Activated CD4-positive, alpha-beta T cell treated with anti-CD3 and anti-CD28 coated beads, Interleukin-10, Interleukin-2, amounts not matched to agents 100 ng/mL and 50 ng/mL, durations not matched to agents 16 hours and 8 hours (primary cell): Measurements from ENCODE around the gene CNTN5.
"Not testable (repeated sequence)": the region's sequence is repeated elsewhere in the genome, so short reads cannot be mapped to it uniquely, and the experiment has no call there.

Source experiments
- DNase-seq: peaks from one replicate; pipeline ENCODE4 v3.0.0-alpha.2; 2020

Gene CNTN5

DNA sequence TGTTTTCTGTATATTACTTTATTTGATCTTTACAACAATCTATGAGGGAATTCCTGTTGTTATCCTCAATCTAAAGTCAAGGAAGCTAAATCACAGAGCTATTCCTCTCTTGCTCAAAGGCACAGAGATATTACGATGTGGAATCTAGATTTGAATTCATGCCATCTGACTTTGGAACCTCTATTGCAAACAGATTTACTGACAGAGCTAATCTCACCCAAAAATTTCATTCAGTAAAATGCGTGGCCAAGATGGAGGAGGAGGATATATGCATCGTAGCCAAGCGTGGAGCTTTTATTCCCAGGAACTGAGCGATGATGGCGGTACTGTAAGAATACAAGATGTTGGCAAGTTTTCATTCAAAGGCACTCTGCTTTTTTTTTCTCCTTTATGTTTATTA lies 791.8 kb downstream of the CNTN5 start:
- DNase-seq, result no peak

DNA sequence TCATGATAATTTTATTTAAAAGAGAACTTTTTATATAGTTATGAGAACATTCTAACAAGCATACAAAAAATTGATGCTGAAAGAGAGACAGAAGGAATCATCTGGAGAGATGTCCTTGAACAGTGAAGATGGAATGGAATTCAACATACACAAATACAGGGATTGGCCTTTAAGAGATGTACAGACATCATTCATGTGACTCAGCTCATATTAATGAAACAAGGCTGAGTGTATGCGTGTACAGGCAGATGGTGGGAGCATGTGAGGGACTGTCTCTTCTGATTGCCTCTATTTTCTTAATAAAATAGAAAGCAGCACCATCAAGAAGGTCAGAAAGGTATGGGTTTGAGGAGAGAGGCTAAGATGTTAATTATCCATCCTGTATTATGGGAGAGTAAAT lies 793.3 kb downstream of the CNTN5 start:
- DNase-seq, result no peak

GRCh38 chr11:99814738-99815137 lies 794.0 kb downstream of the CNTN5 start:
- no peak for DNase-seq

DNA sequence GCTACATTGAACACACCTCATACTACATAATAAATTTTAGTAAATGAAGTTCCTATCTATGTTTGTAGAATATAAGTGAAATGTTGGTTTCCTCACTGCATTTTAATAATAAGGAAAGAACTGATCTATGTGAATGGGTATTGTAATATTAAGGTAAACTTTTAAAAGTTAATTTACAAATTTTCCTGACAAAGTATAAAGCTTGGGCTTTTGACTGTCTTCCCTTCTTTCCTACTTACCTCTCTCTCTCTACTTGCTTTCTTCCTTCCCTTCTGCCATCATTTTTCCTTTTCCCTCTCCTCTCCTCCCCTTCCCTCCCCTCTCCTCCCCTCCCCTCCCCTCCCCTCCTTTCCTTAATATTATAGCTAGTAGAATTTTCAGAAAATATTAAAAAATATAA lies 798.2 kb downstream of the CNTN5 start:
- DNase-seq, result no peak

- no peak for DNase-seq
Measured at GRCh38 chr11:99822846-99823565, 802.3 kb downstream of the CNTN5 start.

DNA sequence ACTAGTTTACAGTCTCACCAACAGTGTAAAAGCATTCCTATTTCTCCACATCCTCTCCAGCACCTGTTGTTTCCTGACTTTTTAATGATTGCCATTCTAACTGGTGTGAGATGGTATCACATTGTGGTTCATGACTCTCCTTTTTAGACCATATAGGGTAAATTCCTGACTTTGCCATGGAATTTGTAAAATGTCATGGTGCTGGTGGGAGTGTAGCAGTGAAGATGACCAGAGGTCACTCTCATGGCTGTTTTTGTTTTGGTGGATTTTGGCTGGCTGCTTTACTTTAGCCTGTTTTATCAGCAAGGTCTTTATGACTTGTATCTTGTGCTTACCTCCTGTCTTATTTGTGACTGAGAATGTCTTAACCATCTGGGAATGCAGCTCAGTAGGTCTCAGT lies 816.0 kb downstream of the CNTN5 start:
- DNase-seq, result not testable (repeated sequence)

DNA sequence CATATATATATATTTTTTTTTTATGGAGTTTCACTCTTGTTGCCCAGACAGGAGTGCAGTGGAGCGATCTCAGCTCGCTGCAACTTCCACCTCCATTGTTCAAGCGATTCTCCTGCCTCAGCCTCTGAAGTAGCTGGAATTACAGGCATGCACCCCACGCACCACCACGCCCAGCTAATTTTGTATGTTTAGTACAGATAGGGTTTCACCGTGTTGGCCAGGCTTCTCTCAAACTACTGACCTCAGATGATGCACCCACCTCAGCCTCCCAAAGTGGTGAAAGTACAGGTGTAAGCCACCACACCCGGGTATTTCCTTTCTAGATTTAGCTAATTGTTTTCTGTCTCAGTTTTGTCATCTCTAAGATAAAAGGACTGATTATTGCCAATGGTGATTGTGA lies 821.1 kb downstream of the CNTN5 start:
- DNase-seq, result no peak

DNA sequence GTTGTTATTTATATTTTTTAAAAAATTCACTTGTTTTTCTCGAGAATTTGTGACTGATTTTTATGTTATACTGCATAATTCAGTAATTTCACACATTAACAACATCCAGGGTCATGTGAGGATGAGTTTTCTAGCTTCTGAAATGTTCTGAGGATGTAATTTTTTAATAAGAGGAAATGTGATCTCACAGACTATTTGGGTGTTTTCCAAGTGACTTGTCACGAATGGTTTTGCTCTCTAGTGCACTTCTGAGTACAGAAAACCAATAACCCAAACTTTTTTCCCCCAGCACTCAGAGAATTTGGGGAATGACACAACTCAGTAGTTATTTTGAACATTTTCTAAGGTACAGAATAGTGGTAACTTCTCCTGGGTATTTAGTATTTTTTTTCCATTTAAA lies 845.2 kb downstream of the CNTN5 start:
- DNase-seq, result no peak

GRCh38 chr11:99881610-99882009 lies 860.9 kb downstream of the CNTN5 start:
- no peak for DNase-seq

- no peak for DNase-seq
Measured at GRCh38 chr11:99884750-99885149, 864.0 kb downstream of the CNTN5 start.

GRCh38 chr11:99887481-99887880 lies 866.7 kb downstream of the CNTN5 start:
- DNase-seq, result no peak

DNA sequence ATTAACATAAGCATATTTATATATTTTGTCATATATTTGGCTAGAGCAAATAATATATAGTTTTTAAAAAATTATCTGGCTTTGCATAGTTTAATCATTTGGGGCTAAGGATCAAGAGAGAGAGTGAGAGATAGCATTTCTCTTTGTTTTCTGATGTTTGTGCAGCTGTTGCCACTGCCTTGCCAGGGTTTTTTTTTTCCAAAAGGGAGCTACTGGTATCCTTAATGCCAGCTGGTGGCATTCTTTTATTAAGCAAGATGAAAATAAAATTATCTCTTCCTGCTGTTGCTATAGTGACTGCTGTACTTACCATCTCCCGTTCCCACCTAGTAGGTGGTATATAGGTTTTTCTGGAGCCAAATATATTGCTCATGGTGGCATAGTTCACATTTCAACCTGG lies 873.1 kb downstream of the CNTN5 start:
- DNase-seq, result no peak

DNA sequence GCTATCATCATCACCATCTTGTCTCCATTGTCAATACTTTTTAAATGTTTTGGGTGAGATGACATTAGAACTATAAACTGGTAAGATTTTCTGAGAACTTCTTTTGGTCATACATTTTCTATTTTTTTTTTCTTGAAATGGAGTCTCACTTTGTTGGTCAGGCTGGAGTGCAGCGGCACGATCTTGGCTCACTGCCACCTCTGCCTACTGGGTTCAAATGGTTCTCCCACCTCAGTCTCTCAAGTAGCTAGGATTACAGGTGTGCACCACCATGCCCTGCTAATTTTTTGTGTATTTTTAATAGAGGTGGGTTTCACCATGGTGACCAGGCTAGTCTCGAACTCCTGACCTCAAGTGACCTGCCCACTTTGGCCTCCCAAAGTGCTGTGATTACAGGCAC lies 880.4 kb downstream of the CNTN5 start:
- DNase-seq, result no peak

DNA sequence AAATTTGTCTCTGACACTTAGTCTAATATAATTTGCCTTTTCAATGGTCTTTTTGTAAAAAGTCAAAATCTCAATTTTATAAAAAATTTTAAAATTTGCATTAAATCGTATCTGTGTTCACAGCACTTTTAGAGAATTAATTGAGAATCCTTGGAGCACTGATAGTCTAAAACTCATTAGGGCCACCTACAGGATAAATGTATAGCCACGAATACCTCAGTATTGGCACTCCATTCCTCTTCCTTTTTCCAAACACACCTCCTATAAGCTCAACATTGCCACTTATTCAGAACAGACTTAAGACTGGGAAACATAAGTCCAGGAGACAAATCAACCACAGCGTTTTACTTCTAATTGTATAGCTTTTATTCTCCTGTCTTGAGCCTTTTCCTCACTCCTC lies 890.4 kb downstream of the CNTN5 start:
- no peak for DNase-seq

- no peak for DNase-seq
Measured at GRCh38 chr11:99916078-99916477, 895.3 kb downstream of the CNTN5 start.

DNA sequence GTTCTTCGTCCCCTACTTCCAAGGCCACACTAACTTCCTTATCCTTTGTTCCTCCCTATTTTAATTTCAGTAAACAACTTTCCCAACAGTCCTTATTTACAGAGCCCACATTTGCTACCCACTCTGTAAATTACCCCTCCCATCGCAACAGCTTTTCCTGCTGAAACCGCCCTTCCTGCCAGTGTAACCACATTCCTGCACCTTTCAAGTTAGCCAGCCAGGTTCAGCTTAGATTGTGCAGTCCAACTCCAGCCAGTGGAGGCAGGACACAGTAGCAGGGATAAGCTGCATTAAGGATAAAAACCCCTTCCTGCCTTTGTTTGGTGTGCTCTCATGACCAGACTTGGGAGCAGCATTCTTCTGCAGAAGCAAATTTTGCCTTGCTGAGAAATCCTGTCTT lies 898.0 kb downstream of the CNTN5 start:
- no peak for DNase-seq

DNA sequence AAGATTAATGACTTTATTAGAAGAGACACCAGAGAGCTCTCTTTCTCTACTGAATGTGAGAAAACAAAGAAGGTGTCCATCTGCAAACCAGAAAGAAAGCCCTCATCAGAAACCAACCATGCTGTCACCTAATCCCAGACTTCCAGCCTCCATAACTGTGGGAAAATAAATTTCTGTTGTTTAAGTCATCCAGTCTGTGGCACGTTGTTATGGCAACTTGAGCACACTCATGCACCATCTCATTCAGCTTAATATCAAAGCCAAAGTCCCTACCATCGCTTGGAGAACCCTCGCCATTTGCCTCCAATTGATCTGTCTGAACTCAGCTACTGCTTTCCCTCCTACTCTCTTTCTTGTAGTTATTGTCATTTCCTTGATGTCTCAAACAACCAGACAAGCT lies 900.2 kb downstream of the CNTN5 start:
- DNase-seq, result no peak

GRCh38 chr11:99925968-99926367 lies 905.2 kb downstream of the CNTN5 start:
- DNase-seq, result no peak

DNA sequence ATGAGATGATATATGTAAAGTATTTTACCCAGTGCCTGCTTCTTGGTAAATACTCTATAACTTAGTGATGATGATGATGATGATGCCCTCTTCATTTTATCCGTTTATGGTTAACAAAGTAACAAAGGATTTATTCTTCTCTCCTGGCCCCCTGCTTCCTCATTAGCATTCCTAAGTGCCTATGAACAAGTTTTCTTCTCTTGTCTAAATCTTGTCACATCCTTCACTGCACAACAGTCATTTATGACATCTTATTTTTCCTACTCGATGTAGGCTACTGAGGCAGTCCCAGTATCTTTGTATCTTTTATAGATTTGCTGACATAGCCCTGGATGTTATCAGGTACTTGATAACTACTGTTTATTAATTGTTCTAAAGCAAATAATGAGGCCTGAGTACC lies 911.9 kb downstream of the CNTN5 start:
- DNase-seq, result no peak

DNA sequence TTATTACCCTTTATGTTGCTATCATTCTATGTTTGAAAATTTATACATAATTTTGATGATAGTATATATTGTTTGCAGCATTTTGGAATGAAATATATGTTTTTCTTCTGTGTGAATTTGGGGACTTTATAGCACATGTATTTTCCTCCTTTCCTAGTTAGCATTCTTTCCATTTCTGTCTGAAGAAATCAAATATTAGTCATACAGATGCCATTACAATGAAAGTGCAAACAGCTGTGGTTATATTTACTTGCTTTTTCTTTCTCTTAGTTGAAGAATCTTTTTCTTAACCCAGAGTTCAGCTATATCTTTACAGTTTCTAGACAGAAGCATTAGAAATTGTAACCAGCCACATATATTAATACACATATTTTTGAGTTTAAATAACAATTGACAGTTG lies 913.3 kb downstream of the CNTN5 start:
- no peak for DNase-seq

- no peak for DNase-seq
Measured at GRCh38 chr11:99937330-99937729, 916.6 kb downstream of the CNTN5 start.

DNA sequence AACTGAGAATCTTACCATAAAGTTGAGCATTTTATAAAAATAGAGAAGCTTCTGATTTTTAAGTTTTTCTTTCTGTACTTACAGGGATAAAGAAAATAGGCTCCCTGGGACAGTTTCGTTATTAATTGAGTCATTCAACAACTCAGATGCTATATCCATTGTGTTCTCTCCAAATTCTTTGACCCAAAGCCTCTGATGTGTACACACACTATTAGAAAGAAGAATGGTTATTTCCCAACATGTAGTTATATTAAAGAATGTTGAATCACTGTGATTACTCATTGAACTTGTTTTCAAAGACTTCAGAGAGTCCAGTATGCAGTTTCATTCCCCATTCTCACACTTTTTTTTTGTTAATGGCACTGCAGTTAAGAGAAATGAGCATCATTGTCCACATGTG lies 932.1 kb downstream of the CNTN5 start:
- DNase-seq, result no peak

DNA sequence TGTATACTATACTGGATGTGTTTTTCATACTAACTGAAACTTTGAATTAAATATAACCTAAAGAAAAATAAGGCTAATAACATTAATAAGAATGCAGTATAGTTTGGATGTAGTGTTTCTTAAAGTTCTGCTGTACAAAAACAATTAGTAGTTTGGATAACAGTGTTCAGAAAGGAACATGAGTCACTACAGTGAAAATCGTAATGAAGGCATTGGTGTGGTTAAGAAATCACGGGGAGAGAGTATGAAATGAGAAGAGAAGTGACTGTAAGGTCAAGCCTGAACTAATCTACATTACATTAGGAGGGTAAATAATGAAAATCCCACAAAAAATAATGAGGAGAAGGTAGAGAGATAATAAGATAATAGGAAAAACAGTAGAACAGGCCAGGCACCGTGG lies 939.8 kb downstream of the CNTN5 start:
- DNase-seq, result no peak

GRCh38 chr11:99968336-99968735 lies 947.6 kb downstream of the CNTN5 start:
- no peak for DNase-seq

GRCh38 chr11:99973993-99974392 lies 953.2 kb downstream of the CNTN5 start:
- no peak for DNase-seq

DNA sequence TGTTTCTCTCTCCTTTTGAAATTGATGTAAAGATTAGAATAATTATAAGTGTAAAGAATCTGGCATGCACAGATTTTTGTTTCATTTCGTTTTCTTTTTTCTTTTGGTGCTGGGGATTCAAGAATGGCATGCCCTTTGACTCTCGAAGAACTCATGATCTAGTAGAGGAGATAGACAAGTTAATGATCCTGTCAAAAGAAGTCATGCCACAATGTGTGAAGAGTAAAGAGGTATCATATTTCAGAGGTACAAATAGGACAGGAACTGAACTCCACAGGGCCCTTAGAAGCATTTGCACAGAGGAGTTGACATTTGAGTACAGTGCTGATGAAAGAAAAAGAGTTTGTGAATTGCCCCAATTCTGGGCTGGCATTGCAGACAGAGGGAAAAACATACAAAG lies 958.3 kb downstream of the CNTN5 start:
- DNase-seq, result no peak
